HEK293 (cell line): ENCODE measurements around the gene NGRN.
"Not testable (repeated sequence)": the region's sequence is repeated elsewhere in the genome, so short reads cannot be mapped to it uniquely, and the experiment has no call there.

ENCODE experiments used
- SP2 ChIP-seq: fragments of 450-650 bp; formaldehyde crosslinking; IDR thresholded peaks from 2 replicates; pipeline ENCODE4 v1.5.1; 2016; ENCODE audit warnings: missing biosample characterization, missing genetic modification characterization
- ZNF677 ChIP-seq: fragments of 450-650 bp; IDR thresholded peaks from 2 replicates; pipeline ENCODE4 v1.5.0; 2018; ENCODE audit warnings: missing biosample characterization, mild to moderate bottlenecking, missing genetic modification characterization, moderate library complexity
- ZNF76 ChIP-seq: fragments of 450-650 bp; formaldehyde crosslinking; IDR thresholded peaks from 2 replicates; pipeline ENCODE4; 2016; ENCODE audit warnings: low read depth, missing biosample characterization, missing genetic modification characterization, borderline replicate concordance
- TF ChIP-seq, protein P1 (sequence below): fragments of 450-650 bp; formaldehyde crosslinking; IDR thresholded peaks from 2 replicates; pipeline ENCODE4 v1.5.1; 2016; ENCODE audit warnings: missing biosample characterization, missing genetic modification characterization
- TF ChIP-seq, protein P2 (sequence below): fragments of 450-650 bp; formaldehyde crosslinking; IDR thresholded peaks from 2 replicates; pipeline ENCODE4 v1.5.1; 2017; ENCODE audit warnings: missing biosample characterization, missing genetic modification characterization

DNA sequence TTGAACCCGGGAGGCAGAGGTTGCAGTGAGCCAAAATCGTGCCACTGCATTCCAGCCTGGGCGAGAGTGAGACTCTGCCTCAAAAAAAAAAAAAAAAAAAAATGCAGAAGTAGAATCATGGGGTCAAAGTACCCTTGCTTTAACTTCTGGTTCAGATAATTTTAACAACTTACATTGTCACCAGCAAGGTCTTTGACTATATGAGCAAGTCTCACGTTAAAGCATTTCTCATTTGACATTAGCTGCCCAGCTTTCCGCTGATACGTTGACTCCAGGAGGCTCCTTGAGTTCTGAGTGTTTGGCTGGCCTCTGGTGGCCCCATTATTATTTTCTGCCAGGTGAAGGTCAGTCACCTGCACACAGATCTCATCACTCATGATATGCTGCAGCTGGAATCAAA lies 16.2 kb downstream of the NGRN start:
- TF ChIP-seq ZNF76 (tag by site-specific recombination); SP2; ZNF677: not testable (repeated sequence)
- TF ChIP-seq, protein P1, sequence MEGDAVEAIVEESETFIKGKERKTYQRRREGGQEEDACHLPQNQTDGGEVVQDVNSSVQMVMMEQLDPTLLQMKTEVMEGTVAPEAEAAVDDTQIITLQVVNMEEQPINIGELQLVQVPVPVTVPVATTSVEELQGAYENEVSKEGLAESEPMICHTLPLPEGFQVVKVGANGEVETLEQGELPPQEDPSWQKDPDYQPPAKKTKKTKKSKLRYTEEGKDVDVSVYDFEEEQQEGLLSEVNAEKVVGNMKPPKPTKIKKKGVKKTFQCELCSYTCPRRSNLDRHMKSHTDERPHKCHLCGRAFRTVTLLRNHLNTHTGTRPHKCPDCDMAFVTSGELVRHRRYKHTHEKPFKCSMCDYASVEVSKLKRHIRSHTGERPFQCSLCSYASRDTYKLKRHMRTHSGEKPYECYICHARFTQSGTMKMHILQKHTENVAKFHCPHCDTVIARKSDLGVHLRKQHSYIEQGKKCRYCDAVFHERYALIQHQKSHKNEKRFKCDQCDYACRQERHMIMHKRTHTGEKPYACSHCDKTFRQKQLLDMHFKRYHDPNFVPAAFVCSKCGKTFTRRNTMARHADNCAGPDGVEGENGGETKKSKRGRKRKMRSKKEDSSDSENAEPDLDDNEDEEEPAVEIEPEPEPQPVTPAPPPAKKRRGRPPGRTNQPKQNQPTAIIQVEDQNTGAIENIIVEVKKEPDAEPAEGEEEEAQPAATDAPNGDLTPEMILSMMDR (tag by site-specific recombination): not testable (repeated sequence)
- TF ChIP-seq, protein P2, sequence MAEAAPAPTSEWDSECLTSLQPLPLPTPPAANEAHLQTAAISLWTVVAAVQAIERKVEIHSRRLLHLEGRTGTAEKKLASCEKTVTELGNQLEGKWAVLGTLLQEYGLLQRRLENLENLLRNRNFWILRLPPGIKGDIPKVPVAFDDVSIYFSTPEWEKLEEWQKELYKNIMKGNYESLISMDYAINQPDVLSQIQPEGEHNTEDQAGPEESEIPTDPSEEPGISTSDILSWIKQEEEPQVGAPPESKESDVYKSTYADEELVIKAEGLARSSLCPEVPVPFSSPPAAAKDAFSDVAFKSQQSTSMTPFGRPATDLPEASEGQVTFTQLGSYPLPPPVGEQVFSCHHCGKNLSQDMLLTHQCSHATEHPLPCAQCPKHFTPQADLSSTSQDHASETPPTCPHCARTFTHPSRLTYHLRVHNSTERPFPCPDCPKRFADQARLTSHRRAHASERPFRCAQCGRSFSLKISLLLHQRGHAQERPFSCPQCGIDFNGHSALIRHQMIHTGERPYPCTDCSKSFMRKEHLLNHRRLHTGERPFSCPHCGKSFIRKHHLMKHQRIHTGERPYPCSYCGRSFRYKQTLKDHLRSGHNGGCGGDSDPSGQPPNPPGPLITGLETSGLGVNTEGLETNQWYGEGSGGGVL (tag by site-specific recombination): not testable (repeated sequence)
